ENCODE results near the gene RORB. TPM values are rescaled to one million over a fixed set of nuclear protein-coding genes. Genes with fewer than 3 reads are reported as not detected.

RORB gene
- total RNA-seq, 4 donors from 2014 or later = 0.25 to 0.72 (median 0.50) TPM

DNA sequence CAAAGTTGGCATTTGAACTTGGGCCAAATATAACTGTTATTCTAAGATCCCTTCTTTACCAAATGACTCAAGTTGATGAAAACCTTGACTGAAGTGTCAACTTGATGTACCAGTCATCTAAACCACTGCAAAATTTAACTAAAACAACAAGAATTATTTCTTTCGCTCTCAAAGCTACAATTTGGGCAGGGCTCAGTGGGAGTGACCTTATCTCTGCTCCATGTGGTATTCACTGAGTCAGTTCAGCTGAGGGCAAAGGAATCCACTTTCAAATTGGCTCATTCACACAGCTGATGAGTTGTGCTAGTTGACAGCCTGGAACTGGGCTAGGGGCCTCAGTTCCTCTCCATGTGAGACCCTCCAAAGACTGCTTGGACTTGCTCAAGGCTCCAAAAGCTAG, 166.3 kb downstream of the RORB start:
- TF ChIP-seq EP300 (IDR thresholded peaks at IDR 0.05) (no peak), POLR2A (IDR thresholded peaks at IDR 0.05) (no peak), POLR2AphosphoS5 (IDR thresholded peaks at IDR 0.05) (no peak)
- TF ChIP-seq, protein P1, sequence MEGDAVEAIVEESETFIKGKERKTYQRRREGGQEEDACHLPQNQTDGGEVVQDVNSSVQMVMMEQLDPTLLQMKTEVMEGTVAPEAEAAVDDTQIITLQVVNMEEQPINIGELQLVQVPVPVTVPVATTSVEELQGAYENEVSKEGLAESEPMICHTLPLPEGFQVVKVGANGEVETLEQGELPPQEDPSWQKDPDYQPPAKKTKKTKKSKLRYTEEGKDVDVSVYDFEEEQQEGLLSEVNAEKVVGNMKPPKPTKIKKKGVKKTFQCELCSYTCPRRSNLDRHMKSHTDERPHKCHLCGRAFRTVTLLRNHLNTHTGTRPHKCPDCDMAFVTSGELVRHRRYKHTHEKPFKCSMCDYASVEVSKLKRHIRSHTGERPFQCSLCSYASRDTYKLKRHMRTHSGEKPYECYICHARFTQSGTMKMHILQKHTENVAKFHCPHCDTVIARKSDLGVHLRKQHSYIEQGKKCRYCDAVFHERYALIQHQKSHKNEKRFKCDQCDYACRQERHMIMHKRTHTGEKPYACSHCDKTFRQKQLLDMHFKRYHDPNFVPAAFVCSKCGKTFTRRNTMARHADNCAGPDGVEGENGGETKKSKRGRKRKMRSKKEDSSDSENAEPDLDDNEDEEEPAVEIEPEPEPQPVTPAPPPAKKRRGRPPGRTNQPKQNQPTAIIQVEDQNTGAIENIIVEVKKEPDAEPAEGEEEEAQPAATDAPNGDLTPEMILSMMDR (IDR thresholded peaks at IDR 0.05) = no peak
- Histone ChIP-seq H3K27me3 (no peaks in the 10 kb centered on the region), H3K9me3 (no peaks in the 10 kb centered on the region), H3K4me1 (no peaks in the 10 kb centered on the region), H3K36me3 (no peaks in the 10 kb centered on the region), H3K27ac (no peak overlapping the region), H3K4me3 (no peak overlapping the region)
- WGBS = 95% methylated on average over 1 of the region's 1 CpG
- no peak for DNase-seq (ENCODE audit: low spot score in 2 of 2)

DNA sequence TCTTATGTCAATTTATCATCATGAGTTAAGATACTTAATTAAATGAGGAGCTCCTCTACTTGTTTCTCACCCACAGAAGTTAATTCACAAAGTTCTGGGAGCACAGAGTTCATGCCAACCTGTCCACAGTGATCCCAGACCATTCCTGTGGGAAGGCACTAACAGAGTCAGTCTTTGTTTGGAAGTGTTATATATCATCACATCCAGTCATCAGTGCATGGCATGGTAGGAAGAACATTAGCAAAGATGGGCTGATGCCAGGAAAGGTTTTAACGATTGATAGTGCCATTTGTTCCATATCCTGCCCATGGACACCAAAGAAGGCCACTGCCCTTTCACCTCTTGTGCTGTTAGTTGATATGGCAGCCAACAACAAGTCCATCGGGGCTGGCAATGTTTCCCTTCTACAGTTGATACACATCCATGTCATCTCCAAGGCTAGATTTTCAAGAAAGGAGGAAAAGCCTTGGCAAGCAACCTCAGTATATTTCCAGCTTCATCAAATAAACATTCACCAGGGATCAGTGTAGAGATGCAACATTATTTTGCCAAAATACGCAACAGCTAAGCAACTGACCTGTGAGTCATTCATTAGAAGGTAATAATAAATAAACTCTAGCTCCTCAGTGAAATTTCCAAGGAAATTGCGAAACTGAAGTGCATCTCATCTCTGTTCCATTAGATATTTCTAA, 169.6 kb downstream of the RORB start:
- H3K9me3 ChIP-seq = no peaks in the 10 kb centered on the region
- TF ChIP-seq POLR2AphosphoS5 (IDR thresholded peaks at IDR 0.05) = no peak
- TF ChIP-seq, protein P1 (IDR thresholded peaks at IDR 0.05) = no peak
- no peak for TF ChIP-seq POLR2A (IDR thresholded peaks at IDR 0.05)
- no peak for TF ChIP-seq EP300 (IDR thresholded peaks at IDR 0.05)
- H3K4me1 ChIP-seq = no peaks in the 10 kb centered on the region
- H3K27ac ChIP-seq = no peak overlapping the region
- no peaks in the 10 kb centered on the region for H3K36me3 ChIP-seq
- 67% methylated on average over 4 of the region's 4 CpGs for WGBS
- DNase-seq (ENCODE audit: low spot score in 2 of 2) = no peak
- H3K27me3 ChIP-seq = no peaks in the 10 kb centered on the region
- no peak overlapping the region for H3K4me3 ChIP-seq

DNA sequence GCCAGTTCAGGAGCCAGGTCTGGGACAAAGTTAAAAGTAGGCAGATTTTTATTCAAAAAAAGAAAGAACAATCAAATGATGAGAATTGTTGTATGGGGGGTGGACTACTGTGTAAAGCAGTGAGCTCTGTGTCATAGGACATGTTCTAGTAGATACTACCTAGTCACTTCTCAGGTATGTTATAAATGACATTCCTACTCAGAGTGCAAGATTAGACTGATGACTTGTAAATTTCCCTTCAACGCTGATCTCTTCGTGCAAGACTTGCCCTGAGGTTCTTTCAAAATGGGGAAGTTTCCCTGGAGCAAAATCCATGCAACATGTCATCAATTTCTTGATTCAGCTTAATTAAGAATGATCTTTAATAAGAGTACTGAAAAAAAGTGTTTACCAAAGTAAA, 175.1 kb downstream of the RORB start:
- H3K27me3 ChIP-seq = no peaks in the 10 kb centered on the region
- no peak for TF ChIP-seq POLR2A (IDR thresholded peaks at IDR 0.05)
- no peak for TF ChIP-seq POLR2AphosphoS5 (IDR thresholded peaks at IDR 0.05)
- TF ChIP-seq, protein P1 (IDR thresholded peaks at IDR 0.05) = no peak
- no peak for TF ChIP-seq EP300 (IDR thresholded peaks at IDR 0.05)
- H3K4me1 ChIP-seq = no peaks in the 10 kb centered on the region
- 45% methylated on average over 2 of the region's 2 CpGs for WGBS
- no peak overlapping the region for H3K4me3 ChIP-seq
- H3K36me3 ChIP-seq = no peaks in the 10 kb centered on the region
- H3K27ac ChIP-seq = no peak overlapping the region
- no peak for DNase-seq (ENCODE audit: low spot score in 2 of 2)
- H3K9me3 ChIP-seq = no peaks in the 10 kb centered on the region

DNA sequence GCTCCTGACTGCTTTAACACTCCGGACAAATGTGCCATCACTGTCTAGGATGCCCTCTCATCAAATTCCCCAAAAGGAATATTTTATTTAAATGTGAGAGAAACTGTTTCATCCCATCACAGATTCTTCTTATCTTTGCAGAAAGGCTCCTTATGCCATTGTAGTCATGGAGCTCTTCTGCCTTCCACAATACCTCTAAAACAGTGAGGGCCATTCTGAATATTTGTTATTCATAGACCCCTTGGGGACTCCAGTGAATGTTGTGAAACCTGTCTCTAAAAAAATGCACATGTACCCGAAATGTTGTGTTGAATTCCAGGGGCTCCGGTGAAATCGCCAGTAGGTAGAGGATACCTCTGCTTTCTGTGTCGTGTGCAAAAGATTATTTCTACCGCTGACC, 176.9 kb downstream of the RORB start:
- no peak overlapping the region for H3K4me3 ChIP-seq
- WGBS = 89% methylated on average over 6 of the region's 6 CpGs
- no peak overlapping the region for H3K27ac ChIP-seq
- no peaks in the 10 kb centered on the region for H3K27me3 ChIP-seq
- H3K36me3 ChIP-seq = no peaks in the 10 kb centered on the region
- H3K4me1 ChIP-seq = no peaks in the 10 kb centered on the region
- H3K9me3 ChIP-seq = no peaks in the 10 kb centered on the region
- DNase-seq (ENCODE audit: low spot score in 2 of 2) = no peak
- TF ChIP-seq POLR2AphosphoS5 (IDR thresholded peaks at IDR 0.05) (no peak), POLR2A (IDR thresholded peaks at IDR 0.05) (no peak), EP300 (IDR thresholded peaks at IDR 0.05) (no peak)
- TF ChIP-seq, protein P1 (IDR thresholded peaks at IDR 0.05) = no peak

DNA sequence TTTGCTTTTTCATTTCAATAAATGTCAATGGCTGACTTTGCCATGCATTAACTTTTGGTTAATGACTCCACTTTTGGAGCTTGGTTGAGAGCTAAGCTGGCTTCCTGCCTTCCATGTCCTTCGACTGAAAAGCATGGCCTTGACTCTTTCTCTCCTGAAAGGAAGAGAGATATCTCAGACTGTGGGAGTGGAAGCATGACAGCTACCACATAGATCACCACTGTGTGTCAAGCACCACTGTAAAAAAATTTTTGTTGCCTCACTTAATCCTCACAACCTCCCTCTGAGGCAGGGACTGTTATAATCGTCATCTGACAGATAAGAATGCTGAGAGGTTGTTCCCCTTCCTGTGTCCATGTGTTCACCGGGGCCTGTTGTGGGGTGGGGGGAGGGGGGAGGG, 184.8 kb downstream of the RORB start:
- no peak overlapping the region for H3K27ac ChIP-seq
- no peaks in the 10 kb centered on the region for H3K9me3 ChIP-seq
- H3K36me3 ChIP-seq = no peaks in the 10 kb centered on the region
- no peaks in the 10 kb centered on the region for H3K27me3 ChIP-seq
- 30% methylated on average over 3 of the region's 3 CpGs for WGBS
- no peak overlapping the region for H3K4me3 ChIP-seq
- TF ChIP-seq, protein P1 (IDR thresholded peaks at IDR 0.05) = no peak
- no peak for TF ChIP-seq POLR2A (IDR thresholded peaks at IDR 0.05)
- no peak for TF ChIP-seq POLR2AphosphoS5 (IDR thresholded peaks at IDR 0.05)
- TF ChIP-seq EP300 (IDR thresholded peaks at IDR 0.05) = no peak
- no peak for DNase-seq (ENCODE audit: low spot score in 2 of 2)
- no peaks in the 10 kb centered on the region for H3K4me1 ChIP-seq

All from suprapubic skin (tissue), 4 donors.